Stomach (tissue), 4 donors: ENCODE results near the gene VAPA.

Source experiments
- EP300 ChIP-seq: sonication (generic); formaldehyde crosslinking; IDR thresholded peaks from one replicate; pipeline ENCODE4 v1.6.1; 2017; ENCODE audit warnings: antibody characterized with exemption
- POLR2A ChIP-seq, 4 donors: fragments of 450-650 bp; IDR thresholded peaks; one replicate each; pipeline ENCODE4 v1.6.1; 2016; ENCODE audit warnings: antibody characterized with exemption in 4 of 4, control low read depth in 2 of 4, mild to moderate bottlenecking in 1 of 4, moderate library complexity in 1 of 4
- POLR2AphosphoS5 ChIP-seq, 3 donors: sonication (generic); formaldehyde crosslinking; IDR thresholded peaks; one replicate each; pipeline ENCODE4 v1.6.1; 2016; ENCODE audit warnings: antibody characterized with exemption in 3 of 3
- TF ChIP-seq, protein P1 (sequence below), 7 experiments: fragments of 450-650 bp in 4 of 7; fragments of 200-600 bp in 3 of 7; sonication (generic) in 3 of 7; IDR thresholded peaks; one replicate each; pipeline ENCODE4 v1.5.1; 2016 to 2019; ENCODE audit warnings: antibody characterized with exemption in 7 of 7, control low read depth in 2 of 7, mild to moderate bottlenecking in 1 of 7

DNA sequence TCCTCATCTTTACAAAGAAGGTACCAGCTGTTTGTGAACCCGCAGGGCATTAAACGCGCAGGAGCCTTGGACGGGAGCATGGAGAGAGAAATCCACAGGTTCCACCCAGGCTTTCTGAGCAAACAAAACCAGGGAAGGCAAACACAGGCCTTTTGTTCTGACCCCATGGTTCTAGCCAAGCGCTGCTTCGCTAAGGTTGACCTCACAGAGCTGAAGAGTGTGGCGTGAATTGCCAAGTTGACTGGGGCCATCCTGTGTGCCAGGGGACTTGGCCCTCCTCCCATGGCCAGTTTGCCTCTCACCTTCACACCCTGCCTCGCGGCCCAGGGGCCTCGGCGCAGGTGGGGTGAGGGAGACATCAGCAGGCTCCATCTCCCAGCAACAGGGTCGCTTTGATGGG lies 74.1 kb downstream of the VAPA start:
- TF ChIP-seq, protein P1, sequence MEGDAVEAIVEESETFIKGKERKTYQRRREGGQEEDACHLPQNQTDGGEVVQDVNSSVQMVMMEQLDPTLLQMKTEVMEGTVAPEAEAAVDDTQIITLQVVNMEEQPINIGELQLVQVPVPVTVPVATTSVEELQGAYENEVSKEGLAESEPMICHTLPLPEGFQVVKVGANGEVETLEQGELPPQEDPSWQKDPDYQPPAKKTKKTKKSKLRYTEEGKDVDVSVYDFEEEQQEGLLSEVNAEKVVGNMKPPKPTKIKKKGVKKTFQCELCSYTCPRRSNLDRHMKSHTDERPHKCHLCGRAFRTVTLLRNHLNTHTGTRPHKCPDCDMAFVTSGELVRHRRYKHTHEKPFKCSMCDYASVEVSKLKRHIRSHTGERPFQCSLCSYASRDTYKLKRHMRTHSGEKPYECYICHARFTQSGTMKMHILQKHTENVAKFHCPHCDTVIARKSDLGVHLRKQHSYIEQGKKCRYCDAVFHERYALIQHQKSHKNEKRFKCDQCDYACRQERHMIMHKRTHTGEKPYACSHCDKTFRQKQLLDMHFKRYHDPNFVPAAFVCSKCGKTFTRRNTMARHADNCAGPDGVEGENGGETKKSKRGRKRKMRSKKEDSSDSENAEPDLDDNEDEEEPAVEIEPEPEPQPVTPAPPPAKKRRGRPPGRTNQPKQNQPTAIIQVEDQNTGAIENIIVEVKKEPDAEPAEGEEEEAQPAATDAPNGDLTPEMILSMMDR (IDR thresholded peaks at IDR 0.05) = no peak
- TF ChIP-seq POLR2AphosphoS5 (IDR thresholded peaks at IDR 0.05) = peak in 2 of 3 donors; percentile 7 to 41
- TF ChIP-seq POLR2A (IDR thresholded peaks at IDR 0.05) = no peak
- no peak for TF ChIP-seq EP300
